HG02610 (cell line): ENCODE data around the gene IFRD2.

Experiments used
- ATAC-seq: cut with Tn5 transposase; IDR thresholded peaks from one replicate; pipeline ENCODE4 v1.9.1; 2021; ENCODE audit warnings: mild to moderate bottlenecking, moderate library complexity; ENCODE audit not compliant: unreplicated experiment

IFRD2 gene, protein sequence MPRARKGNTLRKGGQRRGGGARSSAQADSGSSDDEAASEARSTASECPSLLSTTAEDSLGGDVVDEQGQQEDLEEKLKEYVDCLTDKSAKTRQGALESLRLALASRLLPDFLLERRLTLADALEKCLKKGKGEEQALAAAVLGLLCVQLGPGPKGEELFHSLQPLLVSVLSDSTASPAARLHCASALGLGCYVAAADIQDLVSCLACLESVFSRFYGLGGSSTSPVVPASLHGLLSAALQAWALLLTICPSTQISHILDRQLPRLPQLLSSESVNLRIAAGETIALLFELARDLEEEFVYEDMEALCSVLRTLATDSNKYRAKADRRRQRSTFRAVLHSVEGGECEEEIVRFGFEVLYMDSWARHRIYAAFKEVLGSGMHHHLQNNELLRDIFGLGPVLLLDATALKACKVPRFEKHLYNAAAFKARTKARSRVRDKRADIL

DNA sequence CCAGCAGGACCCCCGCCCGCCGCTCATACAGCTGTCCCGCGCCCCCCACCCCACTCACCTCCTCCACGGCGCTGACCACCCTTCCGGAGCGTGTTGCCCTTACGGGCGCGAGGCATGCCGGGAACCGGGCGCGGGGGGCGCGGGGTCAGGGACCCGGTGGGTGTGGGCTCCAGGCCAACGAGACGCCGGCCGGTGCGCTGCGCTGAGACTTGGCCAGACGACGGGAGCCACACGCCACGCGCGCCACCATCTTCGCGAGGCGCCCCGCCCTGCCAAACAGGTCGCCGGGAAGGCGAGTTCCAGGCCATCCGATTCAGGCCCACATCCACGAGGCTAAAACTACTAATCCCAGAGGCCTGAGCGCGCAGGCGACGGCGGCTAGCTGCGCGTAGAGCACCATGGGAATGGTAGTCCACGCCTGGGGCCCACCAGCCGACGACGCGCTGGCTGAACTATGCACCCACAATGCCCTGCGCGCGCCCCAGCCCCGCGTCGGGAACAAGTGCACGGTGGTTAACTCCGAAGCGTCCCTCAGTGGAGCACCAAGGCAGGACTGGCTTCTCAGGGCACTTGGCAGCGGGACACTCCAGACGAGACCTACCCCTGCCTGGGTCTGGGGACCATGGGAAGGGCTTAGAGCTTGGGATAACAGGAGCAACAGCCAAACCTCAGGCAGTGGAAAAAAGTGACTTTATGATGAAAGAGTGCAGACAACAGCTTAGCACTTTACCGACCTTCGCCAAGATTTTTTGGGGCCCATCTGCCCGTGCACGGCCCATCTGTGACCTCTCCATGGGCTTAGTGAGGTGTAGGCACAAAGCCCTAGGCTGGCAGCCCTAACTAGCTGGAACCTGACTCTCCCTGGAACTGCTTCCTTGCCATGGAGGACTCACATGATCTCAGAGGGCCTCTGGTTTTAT, at the start of gene IFRD2:
Gene IFRD2, minus strand, starts transcription at position 271 of the 920 bp plus-strand sequence. Its CDS starts 155 bp downstream, at position 116.
- ATAC-seq: peak; percentile 93

DNA sequence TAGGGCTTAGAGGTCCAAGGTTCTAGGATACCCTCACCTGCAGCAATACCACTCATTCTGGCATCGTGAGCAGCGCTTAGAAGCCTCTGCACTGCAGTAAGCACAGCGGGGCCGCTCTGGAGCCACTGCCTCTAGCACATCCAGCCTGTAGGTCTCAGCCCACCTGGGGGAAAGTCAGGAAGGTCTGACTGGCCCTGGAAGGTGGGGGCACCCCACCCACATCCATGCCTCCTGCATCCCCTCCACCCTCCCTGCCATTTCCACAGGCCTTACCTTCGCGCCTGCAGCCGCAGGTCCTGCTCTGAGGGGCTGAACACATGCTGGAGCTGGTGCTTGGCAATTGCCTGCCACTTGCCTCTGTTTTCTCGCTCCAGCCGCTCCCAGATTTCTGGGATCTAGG, 49.3 kb upstream of the IFRD2 start:
- ATAC-seq: no peak

DNA sequence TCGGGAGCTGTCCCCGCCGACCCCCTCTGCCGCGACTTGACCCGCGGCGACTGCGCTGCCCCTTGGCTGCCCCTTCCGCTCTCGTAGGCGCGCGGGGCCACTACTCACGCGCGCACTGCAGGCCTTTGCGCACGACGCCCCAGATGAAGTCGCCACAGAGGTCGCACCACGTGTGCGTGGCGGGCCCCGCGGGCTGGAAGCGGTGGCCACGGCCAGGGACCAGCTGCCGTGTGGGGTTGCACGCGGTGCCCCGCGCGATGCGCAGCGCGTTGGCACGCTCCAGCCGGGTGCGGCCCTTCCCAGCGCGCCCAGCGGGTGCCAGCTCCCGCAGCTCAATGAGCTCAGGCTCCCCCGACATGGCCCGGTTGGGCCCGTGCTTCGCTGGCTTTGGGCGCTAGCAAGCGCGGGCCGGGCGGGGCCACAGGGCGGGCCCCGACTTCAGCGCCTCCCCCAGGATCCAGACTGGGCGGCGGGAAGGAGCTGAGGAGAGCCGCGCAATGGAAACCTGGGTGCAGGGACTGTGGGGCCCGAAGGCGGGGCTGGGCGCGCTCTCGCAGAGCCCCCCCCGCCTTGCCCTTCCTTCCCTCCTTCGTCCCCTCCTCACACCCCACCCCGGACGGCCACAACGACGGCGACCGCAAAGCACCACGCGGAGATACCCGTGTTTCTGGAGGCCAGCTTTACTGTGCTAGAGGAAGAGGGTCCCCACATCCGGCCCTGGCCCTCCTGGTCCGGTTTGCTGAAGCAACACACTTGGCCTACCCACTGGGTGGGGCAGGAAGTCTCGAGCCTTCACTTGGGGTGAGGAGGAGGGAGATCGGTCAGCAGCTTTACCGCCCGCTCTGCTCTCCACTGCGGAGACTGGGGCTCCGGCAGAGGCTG, 48.5 kb upstream of the IFRD2 start, which contains the start of gene RASSF1:
Gene RASSF1, minus strand, starts transcription at position 389 of the 882 bp plus-strand sequence. Its CDS starts 31 bp downstream, at position 358.
- peak; percentile 17 for ATAC-seq

DNA sequence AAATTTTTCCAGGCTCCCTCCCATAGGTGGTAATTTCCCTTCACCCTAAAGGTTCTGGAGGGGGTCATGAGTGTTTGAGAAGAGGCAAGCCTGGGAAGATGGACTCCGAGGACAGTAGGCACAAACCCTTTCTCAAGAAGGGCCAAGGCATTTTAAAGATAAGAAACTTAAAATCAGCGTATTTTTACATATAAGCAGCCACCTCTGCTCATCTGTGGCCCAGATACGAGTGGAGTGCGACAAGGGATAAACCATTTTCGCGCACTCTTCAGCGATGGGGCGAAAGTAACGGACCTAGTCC, 47.9 kb upstream of the IFRD2 start:
- ATAC-seq: no peak

- no peak for ATAC-seq
Observed at GRCh38 chr3:50339485-50340146, 47.4 kb upstream of the IFRD2 start.

DNA sequence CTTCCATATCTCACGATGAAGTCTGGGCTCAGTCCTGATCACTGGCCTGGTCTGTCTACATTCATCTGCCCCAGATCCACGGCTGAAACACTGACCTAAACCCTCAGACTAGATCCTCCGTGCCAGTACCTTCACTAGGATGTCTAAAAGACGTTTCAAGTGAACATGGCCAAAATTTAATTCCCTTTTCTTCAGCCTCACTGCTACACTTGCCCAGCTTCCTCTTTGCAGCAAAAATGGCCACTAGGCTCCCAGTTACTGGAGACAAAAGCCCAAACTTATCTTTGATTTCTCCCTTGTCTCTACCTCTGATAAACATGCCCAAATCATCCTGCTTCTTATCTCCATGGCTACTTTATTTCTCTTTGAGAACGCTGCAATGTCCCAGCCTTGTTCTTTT, 46.7 kb upstream of the IFRD2 start:
- no peak for ATAC-seq

DNA sequence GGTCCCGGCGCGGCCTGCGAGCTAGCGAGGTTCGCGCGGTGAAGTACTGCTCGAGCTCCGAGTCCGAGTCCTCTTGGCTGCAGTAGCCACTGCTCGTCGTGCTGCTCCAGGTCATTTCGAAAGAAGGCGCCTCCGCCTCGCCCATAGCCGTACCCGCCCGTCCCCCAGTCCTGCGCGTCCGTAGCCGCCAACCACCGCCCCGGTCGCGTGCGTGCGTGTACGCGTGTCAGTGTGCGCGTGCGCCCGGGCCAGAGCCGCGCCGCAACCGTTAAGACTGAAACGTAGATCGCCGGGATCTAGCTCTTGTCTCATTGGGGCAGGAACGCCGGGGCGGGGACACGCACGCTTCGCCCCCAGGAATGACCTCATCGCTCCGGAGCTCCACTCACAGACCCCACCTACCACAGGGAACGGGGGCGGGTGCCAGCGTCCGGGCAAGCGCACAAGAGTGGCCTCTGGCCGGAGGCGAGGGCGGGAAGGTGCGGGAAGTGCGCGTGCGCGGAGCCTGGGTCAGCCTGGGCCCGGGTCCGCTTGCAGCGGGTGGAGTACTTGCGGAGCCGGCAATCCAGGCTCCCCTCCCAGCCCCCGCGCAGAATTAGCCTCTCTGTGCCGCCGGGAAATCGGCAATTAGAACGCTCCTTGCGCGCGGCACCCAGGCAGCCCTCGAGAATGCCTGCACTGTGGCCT, 45.1 kb upstream of the IFRD2 start:
- ATAC-seq: peak; percentile 72

DNA sequence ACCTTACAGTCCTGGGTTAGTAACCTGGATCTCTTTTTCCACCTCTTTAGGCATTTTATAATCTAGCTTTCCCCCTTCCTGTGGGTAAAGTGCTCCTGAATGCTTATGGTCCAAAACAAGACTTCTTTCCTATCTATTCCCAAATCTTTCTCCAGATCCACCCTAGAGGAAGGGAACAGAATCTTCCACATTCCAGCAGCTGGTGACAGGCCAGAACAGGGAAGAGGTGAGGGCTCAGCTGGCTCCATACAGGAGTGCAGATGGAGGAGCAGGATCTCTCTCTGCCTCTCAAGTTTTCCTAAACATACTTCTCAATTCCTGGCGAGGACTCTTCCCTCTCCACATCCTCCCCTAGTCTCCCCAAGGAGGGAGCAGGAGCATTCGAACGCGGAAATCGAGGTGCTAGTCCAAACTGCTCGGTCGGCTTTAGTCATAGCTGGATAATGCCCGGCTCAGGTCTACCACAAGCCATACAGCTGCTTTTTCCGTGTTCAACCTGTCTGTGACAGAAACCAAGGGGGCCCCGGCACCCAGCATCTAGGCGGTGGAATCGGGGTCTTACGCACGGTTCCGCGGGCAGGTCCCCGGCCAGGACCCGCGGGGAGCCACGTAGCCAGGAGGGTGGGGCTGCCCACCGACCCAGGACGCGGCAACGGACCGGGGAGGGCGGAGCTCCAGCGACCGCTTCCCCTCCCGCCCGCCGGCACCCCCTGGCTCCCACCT, 44.4 kb upstream of the IFRD2 start:
- ATAC-seq: peak; percentile 27

GRCh38 chr3:50334339-50335075, 42.3 kb upstream of the IFRD2 start:
- ATAC-seq: no peak

GRCh38 chr3:50333744-50334328, 41.6 kb upstream of the IFRD2 start:
- ATAC-seq: no peak

DNA sequence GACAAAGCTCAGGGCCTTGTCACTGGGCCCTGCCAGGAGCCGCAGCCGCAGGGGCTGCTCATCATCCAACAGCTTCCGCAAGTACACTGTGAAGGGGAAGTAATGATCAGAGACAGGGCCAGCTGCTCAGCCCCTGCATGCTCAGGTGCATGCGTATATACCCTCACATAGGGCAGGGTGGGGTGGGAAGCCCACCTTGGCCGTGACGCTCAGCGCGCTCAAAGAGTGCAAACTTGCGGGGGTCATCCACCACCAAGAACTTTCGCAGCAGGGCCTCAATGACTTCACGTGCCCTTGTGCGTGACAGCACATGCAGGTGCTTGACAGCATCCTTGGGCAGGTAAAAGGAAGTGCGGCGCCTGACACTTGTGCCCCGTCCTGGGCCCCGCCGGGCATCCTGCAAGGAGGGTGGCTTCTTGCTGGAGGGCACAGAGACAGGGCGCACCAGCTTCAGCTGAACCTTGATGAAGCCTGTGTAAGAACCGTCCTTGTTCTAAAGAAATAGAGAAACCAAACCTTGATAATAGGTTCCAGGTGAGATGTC, 39.2 kb upstream of the IFRD2 start:
- ATAC-seq: no peak

DNA sequence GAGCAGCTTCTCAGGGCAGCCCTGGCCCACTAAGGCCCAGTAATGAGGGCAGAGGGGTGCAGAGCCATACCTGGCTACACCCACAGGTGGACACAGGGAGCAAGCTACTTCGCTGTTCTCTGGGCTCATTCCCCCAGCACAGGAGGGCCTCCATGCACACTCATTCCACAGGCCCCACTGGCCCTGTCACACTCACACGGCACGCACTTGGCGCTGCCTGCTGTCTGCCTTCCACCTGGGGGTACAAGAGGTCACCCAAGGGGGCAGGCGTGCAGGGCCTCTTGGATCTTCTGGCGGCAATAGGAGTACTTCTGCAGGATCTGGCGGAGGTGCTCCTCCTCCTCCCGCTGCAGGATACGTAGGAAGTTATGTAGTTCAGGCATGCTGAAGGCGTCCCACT, 38.1 kb upstream of the IFRD2 start:
- ATAC-seq: no peak

GRCh38 chr3:50327943-50328691, 35.9 kb upstream of the IFRD2 start, which contains the start of gene TUSC2:
TUSC2 (minus strand) TSS chr3:50328223; CDS start chr3:50328099, 124 bp downstream.
- peak; percentile 83 for ATAC-seq

DNA sequence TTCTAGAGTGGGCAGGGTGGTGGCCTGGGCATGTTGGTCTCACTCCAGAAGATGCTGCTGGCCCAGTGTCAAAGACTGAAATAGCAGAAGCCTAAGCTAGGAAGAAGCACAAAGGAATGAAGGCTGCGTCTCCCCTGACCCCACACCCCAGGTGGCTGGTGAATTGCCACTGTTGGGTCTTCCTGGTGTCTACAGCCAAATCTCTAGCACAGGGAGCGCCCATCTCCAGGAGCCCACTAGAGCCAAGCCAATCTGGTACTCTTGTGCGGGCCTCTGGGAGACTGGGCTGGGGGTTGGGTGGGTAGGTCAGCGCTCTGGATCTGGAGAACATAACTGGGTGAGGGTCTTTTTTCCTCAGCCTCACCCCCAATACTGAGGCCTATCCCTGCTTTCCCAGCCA, 34.9 kb upstream of the IFRD2 start:
- no peak for ATAC-seq

DNA sequence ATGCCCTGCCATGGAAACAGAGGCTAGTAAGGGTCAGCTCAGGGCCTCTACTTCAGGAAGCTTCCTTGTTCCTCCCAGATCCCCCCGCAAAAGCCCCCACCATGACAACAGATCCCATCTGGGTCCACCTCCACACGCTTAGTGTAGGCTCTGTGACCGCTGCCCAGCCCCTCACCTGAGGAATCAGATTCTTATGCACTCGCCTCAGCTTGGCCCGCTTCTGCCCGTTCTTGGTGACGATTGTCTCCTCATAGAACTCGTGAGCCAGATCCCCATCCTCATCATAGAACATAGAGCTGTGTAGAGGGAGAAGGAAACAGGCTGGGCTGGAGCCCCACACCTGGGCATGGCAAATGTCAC, 33.9 kb upstream of the IFRD2 start:
- no peak for ATAC-seq

DNA sequence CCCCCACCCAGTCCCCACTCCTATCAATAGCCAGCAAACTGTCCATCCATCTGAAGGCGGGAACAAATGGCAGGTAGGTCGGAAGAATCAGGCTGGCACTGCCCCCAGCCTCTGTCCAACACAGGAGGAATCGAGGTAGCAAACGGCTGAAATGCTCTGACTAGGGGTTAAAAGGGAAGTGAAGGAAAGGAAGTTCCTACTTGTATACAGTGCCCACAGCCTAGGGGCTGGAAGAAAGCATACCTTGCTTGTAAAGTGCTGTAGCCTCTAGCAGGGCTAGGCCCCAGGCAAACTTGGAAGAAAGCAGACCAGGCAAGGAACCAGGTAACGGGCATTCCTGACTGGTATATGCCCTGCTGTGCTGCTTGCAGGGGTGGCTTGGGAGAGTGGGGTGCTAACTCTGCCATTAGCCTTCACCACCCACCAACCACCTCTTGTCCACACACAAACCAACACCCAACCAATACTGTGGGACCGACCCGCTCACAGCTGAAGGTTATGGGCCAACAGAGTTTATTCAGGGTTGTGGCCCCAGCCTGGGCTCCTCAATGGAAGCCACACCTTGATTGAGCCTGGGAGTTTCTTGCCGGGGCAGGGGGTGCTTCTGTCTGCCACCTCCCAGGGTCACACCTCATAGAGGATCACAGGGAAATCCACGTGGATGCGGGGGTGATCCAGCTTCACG, 33.4 kb upstream of the IFRD2 start:
- ATAC-seq: no peak
